ENCODE data around the gene UTS2B.

Gene UTS2B

GRCh38 chr3:191221638-191222037 lies 108.7 kb downstream of the UTS2B start:
- H3K4me3 ChIP-seq (replicated peaks; ENCODE audit: low read depth, low read length): no peak overlapping the region
- TF ChIP-seq, protein P1, sequence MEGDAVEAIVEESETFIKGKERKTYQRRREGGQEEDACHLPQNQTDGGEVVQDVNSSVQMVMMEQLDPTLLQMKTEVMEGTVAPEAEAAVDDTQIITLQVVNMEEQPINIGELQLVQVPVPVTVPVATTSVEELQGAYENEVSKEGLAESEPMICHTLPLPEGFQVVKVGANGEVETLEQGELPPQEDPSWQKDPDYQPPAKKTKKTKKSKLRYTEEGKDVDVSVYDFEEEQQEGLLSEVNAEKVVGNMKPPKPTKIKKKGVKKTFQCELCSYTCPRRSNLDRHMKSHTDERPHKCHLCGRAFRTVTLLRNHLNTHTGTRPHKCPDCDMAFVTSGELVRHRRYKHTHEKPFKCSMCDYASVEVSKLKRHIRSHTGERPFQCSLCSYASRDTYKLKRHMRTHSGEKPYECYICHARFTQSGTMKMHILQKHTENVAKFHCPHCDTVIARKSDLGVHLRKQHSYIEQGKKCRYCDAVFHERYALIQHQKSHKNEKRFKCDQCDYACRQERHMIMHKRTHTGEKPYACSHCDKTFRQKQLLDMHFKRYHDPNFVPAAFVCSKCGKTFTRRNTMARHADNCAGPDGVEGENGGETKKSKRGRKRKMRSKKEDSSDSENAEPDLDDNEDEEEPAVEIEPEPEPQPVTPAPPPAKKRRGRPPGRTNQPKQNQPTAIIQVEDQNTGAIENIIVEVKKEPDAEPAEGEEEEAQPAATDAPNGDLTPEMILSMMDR (IDR thresholded peaks at IDR 0.05; ENCODE audit: low read length, missing control alignments): no peak
- DNase-seq (ENCODE audit: low read depth): no peak

DNA sequence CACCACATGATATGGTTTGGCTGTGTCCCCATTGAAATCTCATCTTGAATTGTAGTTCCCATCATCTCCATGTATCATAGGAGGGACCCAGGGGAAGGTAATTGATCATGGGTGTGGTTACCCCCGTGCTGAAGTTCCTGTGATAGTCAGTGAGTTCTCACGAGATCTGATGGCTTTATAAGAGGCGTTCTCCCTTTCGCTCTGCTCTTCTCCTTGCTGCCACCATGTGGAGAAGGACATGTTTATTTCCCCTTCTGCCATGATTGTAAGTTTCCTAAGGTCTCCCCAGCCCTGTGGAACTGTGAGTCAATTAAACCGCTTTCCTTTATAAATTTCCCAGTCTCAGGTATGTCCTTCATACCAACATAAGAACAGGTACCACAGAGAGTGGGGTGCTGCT lies 109.4 kb downstream of the UTS2B start:
- H3K4me3 ChIP-seq (replicated peaks; ENCODE audit: low read depth, low read length): no peak overlapping the region
- TF ChIP-seq, protein P1 (IDR thresholded peaks at IDR 0.05; ENCODE audit: low read length, missing control alignments): no peak
- DNase-seq (ENCODE audit: low read depth): no peak

DNA sequence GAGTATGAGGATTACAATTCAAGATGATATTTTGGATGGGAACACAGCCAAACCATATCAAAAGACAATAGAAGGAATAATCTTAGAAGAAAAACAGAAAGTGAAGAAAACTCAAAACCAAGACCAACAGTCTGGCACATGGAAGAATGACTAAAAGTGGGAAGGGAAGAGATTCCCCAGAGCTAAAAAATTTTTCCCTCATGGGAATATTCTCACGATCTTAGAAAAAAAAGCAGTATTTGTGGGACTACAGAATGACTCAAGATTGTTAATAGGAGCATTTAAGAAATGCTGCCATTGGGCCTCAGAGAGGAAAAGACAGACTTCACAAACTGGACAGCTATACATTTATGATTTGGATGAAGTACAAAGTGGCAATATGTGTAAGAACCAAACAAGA lies 113.0 kb downstream of the UTS2B start:
- peak; percentile 29 for DNase-seq (ENCODE audit: low read depth)
- TF ChIP-seq, protein P1 (IDR thresholded peaks at IDR 0.05; ENCODE audit: low read length, missing control alignments): no peak
- H3K4me3 ChIP-seq (replicated peaks; ENCODE audit: low read depth, low read length): no peak overlapping the region

All from fibroblast of pulmonary artery (primary cell).